ENCODE measurements around the gene GAMT.

The GAMT gene

GRCh38 chr19:1418496-1418775 is 17.1 kb upstream of the GAMT start:
- no peak for DNase-seq (ENCODE audit: low spot score)

GRCh38 chr19:1417681-1418495 is 16.5 kb upstream of the GAMT start:
- no peak for DNase-seq (ENCODE audit: low spot score)

DNA sequence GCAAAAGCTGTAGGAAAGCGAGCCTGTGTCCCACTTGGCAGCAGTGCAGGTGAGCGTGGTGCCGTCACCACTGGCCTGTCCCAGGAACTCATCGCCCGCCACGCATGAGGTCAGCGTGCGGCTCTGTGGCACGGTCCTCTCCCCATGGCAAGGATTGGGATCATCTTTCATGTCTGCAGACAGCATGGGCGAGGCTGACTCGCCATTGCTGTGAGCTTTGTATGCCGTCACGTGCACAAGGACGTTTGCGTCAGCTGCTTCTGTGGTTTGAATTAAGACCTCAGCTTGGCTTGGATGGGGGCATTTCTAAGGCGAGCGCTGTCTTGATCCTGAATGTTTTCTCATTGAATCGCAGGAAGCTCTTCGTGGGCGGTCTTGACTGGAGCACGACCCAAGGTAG is 15.8 kb upstream of the GAMT start:
- DNase-seq (ENCODE audit: low spot score) = no peak

GRCh38 chr19:1416014-1416841 is 14.9 kb upstream of the GAMT start:
- DNase-seq (ENCODE audit: low spot score) = no peak

DNA sequence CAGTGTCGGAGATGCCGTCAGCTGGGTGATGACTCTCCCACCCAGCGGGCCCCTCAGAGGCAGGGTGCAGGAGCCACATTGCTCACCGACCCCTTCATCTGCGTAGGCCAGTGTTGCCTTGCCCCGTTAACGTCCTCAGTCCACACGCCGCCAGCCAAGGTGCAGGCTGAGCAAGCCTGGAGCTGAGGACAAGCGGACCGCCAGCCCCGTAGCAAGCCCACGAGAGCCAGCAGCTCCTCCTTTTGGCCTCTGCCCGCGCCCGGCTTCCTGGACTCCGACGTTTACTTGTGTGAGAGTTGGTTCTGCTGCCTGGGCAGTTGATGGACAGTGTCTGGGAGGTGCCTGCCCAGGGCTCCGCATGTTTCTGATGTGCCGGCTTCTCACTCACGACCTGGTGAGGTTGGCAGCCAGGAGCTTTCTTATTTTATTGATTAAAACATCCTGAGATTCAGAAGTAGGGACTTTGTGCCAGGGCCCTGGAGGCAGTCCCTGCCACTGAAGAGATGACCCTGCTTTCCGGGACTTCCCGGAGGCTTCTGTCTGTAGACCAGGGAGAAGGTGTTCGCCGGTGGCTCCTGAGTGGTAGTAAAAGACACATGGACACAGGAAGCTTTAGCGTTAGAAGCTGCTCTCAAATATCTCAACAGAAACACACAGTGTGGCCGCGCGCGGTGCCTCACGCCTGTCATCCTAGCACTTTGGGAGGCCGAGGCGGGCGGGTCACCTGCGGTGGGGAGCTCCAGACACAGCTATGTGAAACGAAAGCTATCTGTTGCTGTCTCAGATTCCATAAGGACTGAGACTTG is 11.9 kb upstream of the GAMT start:
- no peak for DNase-seq (ENCODE audit: low spot score)

GRCh38 chr19:1412323-1412923 is 11.1 kb upstream of the GAMT start:
- no peak for DNase-seq (ENCODE audit: low spot score)

DNA sequence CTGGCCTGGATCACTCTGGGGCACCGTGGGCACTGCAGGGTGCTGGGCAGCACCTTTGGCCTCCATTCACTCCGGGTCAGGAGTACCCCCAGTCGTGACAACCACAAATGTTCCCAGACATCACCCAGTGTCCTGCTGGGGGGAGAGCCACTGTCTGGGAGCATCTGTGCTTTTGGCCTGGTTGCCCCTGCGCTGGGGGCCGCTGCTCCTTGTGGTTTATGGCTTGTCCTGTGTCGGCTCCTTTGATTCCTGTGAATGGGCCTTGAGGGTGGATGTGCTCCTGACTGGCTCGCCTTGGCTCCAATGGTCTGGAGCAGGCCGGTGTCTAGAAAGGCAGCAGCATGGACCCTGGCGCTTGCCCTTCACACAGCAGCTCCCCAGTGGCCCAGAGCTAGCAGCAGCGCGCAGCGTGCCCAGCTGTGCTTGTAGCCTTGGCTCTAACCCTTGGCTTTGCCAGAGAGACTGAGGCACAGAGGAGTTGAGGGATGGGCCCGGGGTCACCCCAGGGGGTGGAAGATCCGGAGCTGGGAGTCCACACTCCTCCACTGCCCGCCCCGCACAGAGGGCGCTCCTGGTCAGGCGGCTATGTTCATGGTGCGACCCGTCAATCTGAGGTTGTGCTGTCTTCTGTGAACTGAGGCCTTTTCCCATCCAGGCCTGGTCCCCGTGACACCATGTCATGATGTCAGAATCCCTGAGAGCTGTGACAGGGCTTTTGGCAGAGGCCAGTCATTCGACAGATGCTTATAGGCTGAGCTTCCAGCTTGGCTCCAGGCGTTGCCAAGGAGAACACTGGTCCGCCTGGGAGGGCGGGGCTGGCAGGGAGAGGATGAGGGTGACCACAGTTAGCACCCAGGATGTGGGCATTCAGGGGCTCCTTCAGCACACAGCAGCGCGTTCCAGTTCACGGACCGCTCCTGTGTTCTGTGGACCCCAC is 10.2 kb upstream of the GAMT start:
- DNase-seq (ENCODE audit: low spot score) = peak; percentile 97

DNA sequence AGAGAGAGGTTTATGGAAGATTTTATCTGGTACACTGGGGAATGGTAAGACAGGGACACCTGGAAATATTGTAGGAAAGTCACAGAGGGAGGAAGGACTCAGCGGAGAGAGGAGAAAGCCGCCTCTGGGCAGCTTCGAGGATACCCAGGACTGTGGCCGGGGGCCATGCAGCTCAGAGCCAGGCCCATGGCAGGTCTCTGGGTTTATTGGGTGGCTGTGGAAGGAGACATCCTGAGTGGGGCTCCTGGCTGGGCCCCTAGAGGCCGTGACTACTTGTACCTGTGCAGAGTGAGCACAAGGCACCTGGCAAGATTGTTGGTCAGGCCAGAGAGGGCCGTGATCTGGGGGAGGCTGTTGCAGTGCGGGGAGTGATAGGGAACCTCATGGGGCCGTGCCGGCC is 9.4 kb upstream of the GAMT start:
- no peak for DNase-seq (ENCODE audit: low spot score)

DNA sequence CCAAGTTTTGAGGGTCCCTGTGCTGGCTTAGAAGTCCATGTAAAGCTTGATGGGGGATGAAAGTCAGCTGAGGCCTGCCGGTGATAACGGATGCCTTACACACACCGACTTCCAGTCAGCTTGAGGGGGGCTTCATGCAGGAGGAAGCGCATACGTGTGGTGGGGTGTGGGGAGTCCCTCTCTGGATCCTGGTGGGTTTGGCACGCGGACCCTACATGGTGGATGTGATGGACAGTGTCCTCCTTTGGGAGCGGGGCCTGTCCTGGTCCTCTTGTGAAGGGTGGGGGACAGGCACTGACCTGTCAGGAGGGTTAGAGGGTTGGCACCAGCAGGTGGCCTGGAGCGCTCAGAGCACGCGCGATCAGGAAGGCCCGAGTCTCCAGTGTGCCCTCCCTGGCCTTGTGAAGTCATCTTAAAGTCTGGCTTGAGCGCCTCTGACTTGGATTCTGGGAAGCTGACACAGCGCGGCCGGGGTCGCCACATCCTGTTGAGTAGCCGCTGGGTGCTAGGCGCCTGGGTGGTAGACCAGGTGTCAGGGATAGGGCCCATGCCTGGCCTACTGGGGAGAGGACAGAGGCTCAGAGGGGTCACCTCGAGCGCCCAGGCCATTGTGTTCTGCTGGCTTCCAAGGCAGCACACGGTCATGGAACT is 8.9 kb upstream of the GAMT start:
- no peak for DNase-seq (ENCODE audit: low spot score)

GRCh38 chr19:1409204-1410005 is 8.1 kb upstream of the GAMT start:
- no peak for DNase-seq (ENCODE audit: low spot score)

- DNase-seq (ENCODE audit: low spot score) = no peak
Observed at GRCh38 chr19:1408300-1409203, 7.2 kb upstream of the GAMT start.

- DNase-seq (ENCODE audit: low spot score) = no peak
Observed at GRCh38 chr19:1407528-1408299, 6.4 kb upstream of the GAMT start, which contains the start of gene DAZAP1. TSS of gene DAZAP1 (plus strand) at chr19:1407586. CDS start at chr19:1407774, 188 bp downstream.

- peak; percentile 98 for DNase-seq (ENCODE audit: low spot score)
Observed at GRCh38 chr19:1406774-1407527, 5.6 kb upstream of the GAMT start.

DNA sequence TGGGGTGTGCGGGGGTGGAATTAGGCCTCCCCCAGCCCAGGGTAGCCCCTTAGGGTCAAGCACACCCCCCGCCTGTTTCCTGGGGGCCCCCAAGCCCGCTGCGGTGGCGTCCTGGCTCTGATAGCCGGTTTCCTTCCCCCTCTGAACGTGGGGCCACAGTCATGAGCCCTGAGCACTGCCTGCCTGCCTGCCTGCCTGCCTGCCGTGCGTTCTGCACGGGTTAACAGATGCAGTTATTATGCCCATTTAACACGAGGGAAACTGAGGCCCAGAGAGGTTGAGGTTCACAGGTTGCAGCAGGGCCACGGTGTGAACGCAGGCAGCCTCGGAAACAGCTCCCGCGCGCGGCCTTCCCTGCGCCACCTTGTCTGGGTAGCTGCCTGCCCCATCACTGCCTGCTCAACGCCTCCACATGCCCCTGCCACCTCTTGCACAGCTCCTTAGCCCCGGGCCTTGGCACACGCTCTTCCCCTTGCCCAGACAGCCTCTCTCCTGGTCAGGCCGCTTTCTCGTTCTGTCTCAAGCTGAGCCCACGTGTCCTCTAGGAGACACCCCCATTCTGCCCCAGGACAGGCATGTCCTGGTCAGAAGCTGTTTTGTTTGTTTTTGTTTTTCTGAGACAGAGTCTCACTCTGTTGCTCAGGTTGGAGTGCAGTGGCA is 1.2 kb upstream of the GAMT start:
- no peak for DNase-seq (ENCODE audit: low spot score)

GRCh38 chr19:1401889-1402217 is 511 bp upstream of the GAMT start:
- no peak for DNase-seq (ENCODE audit: low spot score)

- DNase-seq (ENCODE audit: low spot score) = no peak
Observed at GRCh38 chr19:1400281-1401137, 833 bp downstream of the GAMT start.

Data from putamen (tissue), 1 donor.